Thyroid gland (tissue), 4 donors: ENCODE results near the gene RILPL2.
"Not testable (repeated sequence)": the region's sequence is repeated elsewhere in the genome, so short reads cannot be mapped to it uniquely, and the experiment has no call there.

ENCODE experiments used
- POLR2A ChIP-seq, 2 donors: fragments of 450-650 bp; IDR thresholded peaks; one replicate each; pipeline ENCODE4 v1.6.1; 2017; ENCODE audit warnings: antibody characterized with exemption in 2 of 2, mild to moderate bottlenecking in 2 of 2, moderate library complexity in 1 of 2
- TF ChIP-seq, protein P1 (sequence below), 6 experiments: fragments of 200-600 bp in 3 of 6; fragments of 450-650 bp in 3 of 6; sonication (generic) in 3 of 6; IDR thresholded peaks; one replicate each; pipeline ENCODE4 v1.5.1; 2016 to 2019; ENCODE audit warnings: antibody characterized with exemption in 6 of 6, mild to moderate bottlenecking in 2 of 6, inconsistent platforms in 1 of 6, moderate library complexity in 1 of 6

DNA sequence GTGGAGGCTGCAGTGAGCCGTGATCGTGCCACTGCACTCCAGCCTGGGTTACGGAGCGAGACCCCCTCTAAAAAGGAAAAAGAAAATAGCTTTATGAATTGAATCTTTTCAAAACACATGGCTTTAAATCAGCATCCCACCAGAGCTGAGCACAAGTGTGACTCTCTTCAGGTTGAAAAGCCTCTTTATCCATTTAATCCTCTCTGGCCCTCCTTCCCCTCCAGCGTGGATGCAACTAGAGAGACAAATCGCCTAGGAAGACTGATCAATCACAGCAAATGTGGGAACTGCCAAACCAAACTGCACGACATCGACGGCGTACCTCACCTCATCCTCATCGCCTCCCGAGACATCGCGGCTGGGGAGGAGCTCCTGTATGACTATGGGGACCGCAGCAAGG, 29.2 kb downstream of the RILPL2 start:
- not testable (repeated sequence) for TF ChIP-seq POLR2A (IDR thresholded peaks at IDR 0.05)
- TF ChIP-seq, protein P1, sequence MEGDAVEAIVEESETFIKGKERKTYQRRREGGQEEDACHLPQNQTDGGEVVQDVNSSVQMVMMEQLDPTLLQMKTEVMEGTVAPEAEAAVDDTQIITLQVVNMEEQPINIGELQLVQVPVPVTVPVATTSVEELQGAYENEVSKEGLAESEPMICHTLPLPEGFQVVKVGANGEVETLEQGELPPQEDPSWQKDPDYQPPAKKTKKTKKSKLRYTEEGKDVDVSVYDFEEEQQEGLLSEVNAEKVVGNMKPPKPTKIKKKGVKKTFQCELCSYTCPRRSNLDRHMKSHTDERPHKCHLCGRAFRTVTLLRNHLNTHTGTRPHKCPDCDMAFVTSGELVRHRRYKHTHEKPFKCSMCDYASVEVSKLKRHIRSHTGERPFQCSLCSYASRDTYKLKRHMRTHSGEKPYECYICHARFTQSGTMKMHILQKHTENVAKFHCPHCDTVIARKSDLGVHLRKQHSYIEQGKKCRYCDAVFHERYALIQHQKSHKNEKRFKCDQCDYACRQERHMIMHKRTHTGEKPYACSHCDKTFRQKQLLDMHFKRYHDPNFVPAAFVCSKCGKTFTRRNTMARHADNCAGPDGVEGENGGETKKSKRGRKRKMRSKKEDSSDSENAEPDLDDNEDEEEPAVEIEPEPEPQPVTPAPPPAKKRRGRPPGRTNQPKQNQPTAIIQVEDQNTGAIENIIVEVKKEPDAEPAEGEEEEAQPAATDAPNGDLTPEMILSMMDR (IDR thresholded peaks at IDR 0.05): not testable (repeated sequence)
